ENCODE measurements around the gene FBXO24. TPM values are rescaled to one million over a fixed set of nuclear protein-coding genes. Genes with fewer than 3 reads are reported as not detected.

Gene FBXO24
- total RNA-seq, 1 donor from 2014 or later, result 0.49 TPM

GRCh38 chr7:100588438-100588837 lies 2.3 kb downstream of the FBXO24 start:
- DNase-seq, result no peak
- Mint-ChIP-seq H3K9me3 (ENCODE audit: unreplicated experiment) (peaks cover 12% of the 10 kb centered on the region), H3K4me3 (ENCODE audit: unreplicated experiment) (peak overlapping the region; percentile 60), H3K36me3 (ENCODE audit: unreplicated experiment) (no peaks in the 10 kb centered on the region), H3K27me3 (ENCODE audit: unreplicated experiment) (peaks cover 13% of the 10 kb centered on the region), H3K4me1 (ENCODE audit: low read depth, unreplicated experiment) (peaks cover 17% of the 10 kb centered on the region), H3K27ac (ENCODE audit: unreplicated experiment) (peak overlapping the region; percentile 14)
- TF ChIP-seq CTCF (IDR thresholded peaks at IDR 0.05; ENCODE audit: partially characterized antibody, unreplicated experiment), result no peak

GRCh38 chr7:100589341-100589947 lies 3.3 kb downstream of the FBXO24 start:
- Mint-ChIP-seq H3K27ac (ENCODE audit: unreplicated experiment) (no peak overlapping the region), H3K9me3 (ENCODE audit: unreplicated experiment) (peaks cover 12% of the 10 kb centered on the region), H3K4me1 (ENCODE audit: low read depth, unreplicated experiment) (peaks cover 10% of the 10 kb centered on the region), H3K4me3 (ENCODE audit: unreplicated experiment) (no peak overlapping the region), H3K36me3 (ENCODE audit: unreplicated experiment) (no peaks in the 10 kb centered on the region), H3K27me3 (ENCODE audit: unreplicated experiment) (peaks cover 7% of the 10 kb centered on the region)
- no peak for DNase-seq
- TF ChIP-seq CTCF (IDR thresholded peaks at IDR 0.05; ENCODE audit: partially characterized antibody, unreplicated experiment), result no peak

GRCh38 chr7:100590077-100590737 lies 4.1 kb downstream of the FBXO24 start:
- peak overlapping the region; percentile 10 for H3K4me3 Mint-ChIP-seq (ENCODE audit: unreplicated experiment)
- peak overlapping the region; percentile 3 for H3K27ac Mint-ChIP-seq (ENCODE audit: unreplicated experiment)
- no peak for TF ChIP-seq CTCF (IDR thresholded peaks at IDR 0.05; ENCODE audit: partially characterized antibody, unreplicated experiment)
- H3K4me1 Mint-ChIP-seq (ENCODE audit: low read depth, unreplicated experiment), result peaks cover 10% of the 10 kb centered on the region
- peaks cover 5% of the 10 kb centered on the region for H3K27me3 Mint-ChIP-seq (ENCODE audit: unreplicated experiment)
- DNase-seq, result no peak
- H3K36me3 Mint-ChIP-seq (ENCODE audit: unreplicated experiment), result no peaks in the 10 kb centered on the region
- H3K9me3 Mint-ChIP-seq (ENCODE audit: unreplicated experiment), result peaks cover 10% of the 10 kb centered on the region

GRCh38 chr7:100591596-100591995 lies 5.5 kb downstream of the FBXO24 start:
- no peak for DNase-seq
- no peak for TF ChIP-seq CTCF (IDR thresholded peaks at IDR 0.05; ENCODE audit: partially characterized antibody, unreplicated experiment)
- Mint-ChIP-seq H3K4me3 (ENCODE audit: unreplicated experiment) (no peak overlapping the region), H3K27ac (ENCODE audit: unreplicated experiment) (no peak overlapping the region), H3K9me3 (ENCODE audit: unreplicated experiment) (peaks cover 4% of the 10 kb centered on the region), H3K27me3 (ENCODE audit: unreplicated experiment) (peaks cover 7% of the 10 kb centered on the region), H3K4me1 (ENCODE audit: low read depth, unreplicated experiment) (peaks cover 10% of the 10 kb centered on the region), H3K36me3 (ENCODE audit: unreplicated experiment) (no peaks in the 10 kb centered on the region)

- no peak for TF ChIP-seq CTCF (IDR thresholded peaks at IDR 0.05; ENCODE audit: partially characterized antibody, unreplicated experiment)
- H3K27ac Mint-ChIP-seq (ENCODE audit: unreplicated experiment), result no peak overlapping the region
- peaks cover 7% of the 10 kb centered on the region for H3K27me3 Mint-ChIP-seq (ENCODE audit: unreplicated experiment)
- no peak for DNase-seq
- peaks cover 2% of the 10 kb centered on the region for H3K9me3 Mint-ChIP-seq (ENCODE audit: unreplicated experiment)
- no peaks in the 10 kb centered on the region for H3K36me3 Mint-ChIP-seq (ENCODE audit: unreplicated experiment)
- no peak overlapping the region for H3K4me3 Mint-ChIP-seq (ENCODE audit: unreplicated experiment)
- peaks cover 4% of the 10 kb centered on the region for H3K4me1 Mint-ChIP-seq (ENCODE audit: low read depth, unreplicated experiment)
These were observed 9.1 kb downstream of the FBXO24 start for GRCh38 chr7:100595188-100595587.

All from glutamatergic neuron (in vitro differentiated cells).